Mesenchymal stem cell (in vitro differentiated cells and primary cell): ENCODE data around the gene LRRC75A.

Source experiments
- DNase-seq: peaks from one replicate; pipeline ENCODE4 v3.0.0-alpha.2; 2013
- H2AFZ ChIP-seq: one replicate; pipeline ENCODE4 v1.6.1; 2013; ENCODE audit warnings: low read depth, mild to moderate bottlenecking, control low read depth, inconsistent platforms, low read length, moderate library complexity
- H2AK5ac ChIP-seq: 2 replicates; pipeline ENCODE4 v1.6.1; 2013; ENCODE audit warnings: low read length, moderate library complexity, mild to moderate bottlenecking, inconsistent platforms; ENCODE audit not compliant: severe bottlenecking
- H2BK120ac ChIP-seq: one replicate; pipeline ENCODE4 v1.6.1; 2013; ENCODE audit warnings: low read depth, mild to moderate bottlenecking, inconsistent platforms, low read length, moderate library complexity
- H2BK12ac ChIP-seq, 2 experiments: one replicate each; pipeline ENCODE4 v1.6.1; 2013; ENCODE audit warnings: inconsistent platforms in 2 of 2, low read length in 2 of 2, mild to moderate bottlenecking in 2 of 2, moderate library complexity in 2 of 2, control low read depth in 1 of 2
- H2BK15ac ChIP-seq: one replicate; pipeline ENCODE4 v1.6.1; 2013; ENCODE audit warnings: mild to moderate bottlenecking, low read depth, inconsistent platforms; ENCODE audit not compliant: poor library complexity, severe bottlenecking
- H2BK5ac ChIP-seq: 2 replicates; pipeline ENCODE4 v1.6.1; 2013; ENCODE audit warnings: low read depth, mild to moderate bottlenecking, low read length, control low read depth, inconsistent platforms; ENCODE audit not compliant: poor library complexity, severe bottlenecking
- H3K14ac ChIP-seq, 2 experiments: one replicate each; pipeline ENCODE4 v1.6.1; 2013; ENCODE audit warnings: inconsistent platforms in 2 of 2, low read length in 2 of 2, control low read depth in 1 of 2, mild to moderate bottlenecking in 1 of 2, moderate library complexity in 1 of 2
- H3K18ac ChIP-seq, 2 experiments: one replicate each; pipeline ENCODE4 v1.6.1; 2013; ENCODE audit warnings: inconsistent platforms in 2 of 2, low read length in 2 of 2, control low read depth in 1 of 2, low read depth in 1 of 2, mild to moderate bottlenecking in 1 of 2
- H3K23ac ChIP-seq, 2 experiments: one replicate each; pipeline ENCODE4 v1.6.1; 2013; ENCODE audit warnings: inconsistent platforms in 2 of 2, low read length in 2 of 2, mild to moderate bottlenecking in 2 of 2, moderate library complexity in 2 of 2, control low read depth in 1 of 2
- H3K27ac ChIP-seq: 2 replicates; pipeline ENCODE4 v1.5.1; 2013; ENCODE audit warnings: mild to moderate bottlenecking, moderate library complexity, low read length, control low read depth, inconsistent platforms; ENCODE audit not compliant: poor library complexity, severe bottlenecking
- H3K27me3 ChIP-seq, 2 experiments: 2 replicates each; pipeline versions ENCODE4 v1.6.1 to v1.7.0; 2013; ENCODE audit warnings: low read length in 2 of 2, mild to moderate bottlenecking in 2 of 2, moderate library complexity in 2 of 2, control low read depth in 1 of 2, inconsistent platforms in 1 of 2; ENCODE audit not compliant: control insufficient read depth in 1 of 2, insufficient read depth in 1 of 2
- H3K36me3 ChIP-seq, 2 experiments: 2 replicates each; pipeline versions ENCODE4 v1.6.1 to v1.7.0; 2013; ENCODE audit warnings: low read length in 2 of 2, control low read depth in 1 of 2, inconsistent platforms in 1 of 2, low read depth in 1 of 2, mild to moderate bottlenecking in 1 of 2; ENCODE audit not compliant: insufficient read depth in 2 of 2, control insufficient read depth in 1 of 2
- H3K4ac ChIP-seq, 2 experiments: one replicate each; pipeline ENCODE4 v1.6.1; 2013; ENCODE audit warnings: inconsistent platforms in 2 of 2, low read length in 2 of 2, mild to moderate bottlenecking in 2 of 2, moderate library complexity in 2 of 2, control low read depth in 1 of 2, low read depth in 1 of 2
- H3K4me1 ChIP-seq: 2 replicates; pipeline ENCODE4 v1.6.1; 2013; ENCODE audit warnings: low read depth, low read length, control low read depth; ENCODE audit not compliant: control insufficient read depth, insufficient read depth
- H3K4me2 ChIP-seq: 2 replicates; pipeline ENCODE4 v1.6.1; 2013; ENCODE audit warnings: low read length, mild to moderate bottlenecking, inconsistent platforms; ENCODE audit not compliant: poor library complexity, severe bottlenecking
- H3K4me3 ChIP-seq, 2 experiments: 2 replicates each; pipeline versions ENCODE4 v1.5.1 to v1.7.0; 2013; ENCODE audit warnings: low read length in 2 of 2, mild to moderate bottlenecking in 2 of 2, control low read depth in 1 of 2, low read depth in 1 of 2; ENCODE audit not compliant: insufficient read depth in 1 of 2
- H3K79me1 ChIP-seq: replicated peaks from 2 replicates; pipeline ENCODE4 v1.6.1; 2013; ENCODE audit warnings: mild to moderate bottlenecking, control low read depth, low read length, inconsistent platforms; ENCODE audit not compliant: poor library complexity, severe bottlenecking
- H3K9ac ChIP-seq: 2 replicates; pipeline ENCODE4 v1.7.0; 2013; ENCODE audit warnings: mild to moderate bottlenecking, low read length, moderate library complexity
- H3K9me3 ChIP-seq: 2 replicates; pipeline ENCODE4 v1.7.0; 2013; ENCODE audit warnings: mild to moderate bottlenecking, low read length; ENCODE audit not compliant: control insufficient read depth
- H4K8ac ChIP-seq: one replicate; pipeline ENCODE4 v1.6.1; 2013; ENCODE audit warnings: inconsistent platforms, mild to moderate bottlenecking, low read length, moderate library complexity
- H4K91ac ChIP-seq: one replicate; pipeline ENCODE4 v1.6.1; 2013; ENCODE audit warnings: mild to moderate bottlenecking, low read length, inconsistent platforms
- WGBS: methylation state at CpG from one replicate; pipeline ENCODE4 v1.1.7; 2013; ENCODE audit warnings: mixed read lengths; 5-methylcytosine and 5-hydroxymethylcytosine counted together

The LRRC75A gene

GRCh38 chr17:16422416-16422815, 69.6 kb downstream of the LRRC75A start:
- H2BK15ac ChIP-seq = no peak overlapping the region
- H3K4me1 ChIP-seq = peaks cover 38% of the 10 kb centered on the region
- H2BK12ac ChIP-seq = peak overlapping the region in 1 of 2 experiments; percentile 92
- 95% methylated on average over 7 of the region's 7 CpGs for WGBS
- H2AFZ ChIP-seq = no peak overlapping the region
- peak overlapping the region in 1 of 2 experiments; percentile 46 for H3K18ac ChIP-seq
- H4K91ac ChIP-seq = peak overlapping the region; percentile 78
- peak overlapping the region in 1 of 2 experiments; percentile 60 for H3K23ac ChIP-seq
- H3K9ac ChIP-seq = no peak overlapping the region
- H3K36me3 ChIP-seq = peaks cover 7 to 67% of the 10 kb centered on the region in 2 experiments
- H3K4ac ChIP-seq = peak overlapping the region; percentile 6 to 18
- peak overlapping the region; percentile 49 for H2AK5ac ChIP-seq
- no peak overlapping the region for H3K4me3 ChIP-seq
- no peak overlapping the region for H3K4me2 ChIP-seq
- no peaks in the 10 kb centered on the region for H3K27me3 ChIP-seq
- H3K9me3 ChIP-seq = no peaks in the 10 kb centered on the region
- peak overlapping the region; percentile 29 for H4K8ac ChIP-seq
- no peak overlapping the region for H2BK5ac ChIP-seq
- DNase-seq = no peak
- no peak overlapping the region for H3K27ac ChIP-seq
- no peaks in the 10 kb centered on the region for H3K79me1 ChIP-seq
- H2BK120ac ChIP-seq = no peak overlapping the region
- peak overlapping the region in 1 of 2 experiments; percentile 11 for H3K14ac ChIP-seq

DNA sequence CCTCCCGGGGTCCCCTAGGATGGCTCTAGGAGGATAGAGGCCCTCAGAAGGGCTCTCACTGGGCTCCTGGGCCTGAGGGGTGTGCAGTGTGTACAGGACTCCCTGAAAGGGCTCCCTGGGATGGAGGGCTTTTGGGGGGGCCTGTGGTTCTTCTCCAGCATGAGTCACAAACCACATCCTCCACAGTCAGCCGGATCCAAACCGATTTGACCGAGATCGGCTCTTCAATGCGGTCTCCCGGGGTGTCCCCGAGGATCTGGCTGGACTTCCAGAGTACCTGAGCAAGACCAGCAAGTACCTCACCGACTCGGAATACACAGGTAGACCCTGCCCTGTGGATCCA, 72.1 kb downstream of the LRRC75A start:
- no peaks in the 10 kb centered on the region for H3K9me3 ChIP-seq
- H3K14ac ChIP-seq = peak overlapping the region in 1 of 2 experiments; percentile 93
- H3K23ac ChIP-seq = peak overlapping the region in 1 of 2 experiments; percentile 94
- H3K4me2 ChIP-seq = peak overlapping the region; percentile 20
- no peaks in the 10 kb centered on the region for H3K27me3 ChIP-seq
- H2BK12ac ChIP-seq = peak overlapping the region; percentile 97 to 99
- H3K27ac ChIP-seq = peak overlapping the region; percentile 99
- H2BK15ac ChIP-seq = peak overlapping the region; percentile 60
- peak overlapping the region; percentile 99 for H4K91ac ChIP-seq
- peak; percentile 92 for DNase-seq
- H4K8ac ChIP-seq = peak overlapping the region; percentile 86
- no peaks in the 10 kb centered on the region for H3K79me1 ChIP-seq
- H2BK5ac ChIP-seq = peak overlapping the region; percentile 91
- H3K36me3 ChIP-seq = peaks cover 7 to 44% of the 10 kb centered on the region in 2 experiments
- peak overlapping the region; percentile 85 to 99 for H3K18ac ChIP-seq
- H3K9ac ChIP-seq = peak overlapping the region; percentile 86
- peak overlapping the region in 1 of 2 experiments; percentile 60 for H3K4me3 ChIP-seq
- H2AFZ ChIP-seq = no peak overlapping the region
- H2BK120ac ChIP-seq = peak overlapping the region; percentile 98
- 8% methylated on average over 10 of the region's 10 CpGs for WGBS
- peak overlapping the region; percentile 92 to 96 for H3K4ac ChIP-seq
- H3K4me1 ChIP-seq = peaks cover 49% of the 10 kb centered on the region
- peak overlapping the region; percentile 87 for H2AK5ac ChIP-seq

DNA sequence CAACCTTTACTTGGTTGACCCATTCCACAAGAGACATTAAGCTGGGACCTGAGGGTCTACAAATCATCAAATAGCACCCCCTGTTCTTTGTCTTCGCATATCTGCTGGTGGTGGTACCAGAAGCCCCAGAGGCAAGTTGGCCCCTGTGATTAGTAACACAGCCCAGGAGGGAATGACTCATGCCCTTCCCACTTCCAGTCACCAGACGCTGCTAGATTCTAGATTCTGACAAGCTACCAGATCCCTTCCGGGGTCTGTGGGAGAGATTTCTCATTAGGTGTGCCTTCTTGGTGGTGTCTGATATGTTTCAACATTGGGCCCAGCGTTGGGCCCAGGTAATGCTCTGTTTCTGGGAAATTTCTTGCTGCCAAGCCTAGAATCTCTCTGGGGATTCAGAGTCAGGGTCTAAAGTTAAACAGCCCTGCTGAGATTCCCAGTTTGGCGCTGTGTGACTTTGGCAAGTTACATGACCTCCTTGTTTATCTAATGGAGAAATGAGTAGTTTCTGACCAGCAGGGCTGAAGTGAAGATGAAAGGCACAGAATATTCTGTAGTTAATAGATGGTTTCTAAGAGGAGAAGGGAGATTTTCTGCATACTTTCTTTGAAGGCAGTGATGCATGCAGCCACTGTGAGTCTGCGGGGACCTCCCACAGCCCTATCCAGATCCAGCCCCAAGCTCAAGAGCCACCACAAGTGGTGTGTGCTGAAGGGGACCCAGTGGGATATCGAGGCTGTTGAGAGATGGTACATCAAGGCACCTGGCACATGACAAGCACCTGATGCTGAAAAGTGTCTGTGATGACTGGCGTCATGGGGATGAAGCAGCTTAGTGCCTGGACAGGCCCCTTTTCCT, 72.7 kb downstream of the LRRC75A start:
- Histone ChIP-seq H3K9me3 (no peaks in the 10 kb centered on the region), H2AFZ (no peak overlapping the region), H3K4ac (peak overlapping the region; percentile 92 to 96), H2BK12ac (peak overlapping the region; percentile 99), H3K23ac (peak overlapping the region in 1 of 2 experiments; percentile 94), H3K18ac (peak overlapping the region; percentile 99), H2BK5ac (peak overlapping the region; percentile 92), H2BK120ac (peak overlapping the region; percentile 98), H3K4me3 (peak overlapping the region in 1 of 2 experiments; percentile 60), H2BK15ac (peak overlapping the region; percentile 95), H3K79me1 (no peaks in the 10 kb centered on the region), H3K4me2 (peak overlapping the region; percentile 43), H4K91ac (peak overlapping the region; percentile 93), H3K9ac (peak overlapping the region; percentile 86), H2AK5ac (peak overlapping the region; percentile 58), H4K8ac (peak overlapping the region; percentile 95), H3K36me3 (peaks cover 7 to 44% of the 10 kb centered on the region in 2 experiments), H3K14ac (peak overlapping the region in 1 of 2 experiments; percentile 93), H3K27ac (peak overlapping the region; percentile 99), H3K27me3 (no peaks in the 10 kb centered on the region), H3K4me1 (peaks cover 49% of the 10 kb centered on the region)
- peak; percentile 96 for DNase-seq
- 7% methylated on average over 7 of the region's 8 CpGs for WGBS

DNA sequence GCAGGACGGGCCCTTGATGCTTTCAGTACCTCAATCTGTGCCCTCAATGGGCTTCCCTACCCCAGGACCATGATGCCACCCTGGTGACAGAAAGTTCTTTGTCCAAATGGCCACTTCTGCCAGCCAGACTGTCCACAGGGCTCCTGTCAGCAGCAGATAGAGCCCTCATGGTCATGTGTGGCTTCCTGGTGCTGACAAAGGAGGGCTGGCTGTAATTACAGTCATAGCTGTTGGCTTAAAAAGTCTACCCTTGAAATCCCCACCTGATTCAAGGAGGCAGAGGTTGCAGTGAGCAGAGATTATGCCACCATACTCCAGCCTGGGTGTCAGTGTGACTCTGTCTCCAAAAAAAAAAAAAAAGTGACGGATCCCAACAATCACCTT, 73.3 kb downstream of the LRRC75A start:
- peak overlapping the region; percentile 5 to 8 for H3K14ac ChIP-seq
- H2BK5ac ChIP-seq = peak overlapping the region; percentile 92

More for the DNA sequence above, 73.3 kb downstream of the LRRC75A start:
- no peaks in the 10 kb centered on the region for H3K27me3 ChIP-seq
- no peak for DNase-seq
- H3K4ac ChIP-seq = peak overlapping the region; percentile 62 to 92
- peak overlapping the region; percentile 96 to 99 for H2BK12ac ChIP-seq
- peak overlapping the region; percentile 58 for H2AK5ac ChIP-seq
- no peak overlapping the region for H2AFZ ChIP-seq
- H2BK120ac ChIP-seq = peak overlapping the region; percentile 36
- no peaks in the 10 kb centered on the region for H3K9me3 ChIP-seq
- peaks cover 49% of the 10 kb centered on the region for H3K4me1 ChIP-seq
- 71% methylated on average over 1 of the region's 2 CpGs for WGBS
- H4K91ac ChIP-seq = peak overlapping the region; percentile 93
- peak overlapping the region; percentile 84 to 99 for H3K18ac ChIP-seq
- H3K9ac ChIP-seq = peak overlapping the region; percentile 86
- H3K27ac ChIP-seq = peak overlapping the region; percentile 99
- H4K8ac ChIP-seq = peak overlapping the region; percentile 95
- H2BK15ac ChIP-seq = peak overlapping the region; percentile 95
- no peak overlapping the region for H3K23ac ChIP-seq
- peak overlapping the region; percentile 43 for H3K4me2 ChIP-seq
- H3K36me3 ChIP-seq = peaks cover 7 to 42% of the 10 kb centered on the region in 2 experiments
- H3K79me1 ChIP-seq = no peaks in the 10 kb centered on the region
- peak overlapping the region in 1 of 2 experiments; percentile 60 for H3K4me3 ChIP-seq
